Measurements from ENCODE around the gene TMEM259. TPM values are rescaled to one million over a fixed set of nuclear protein-coding genes. Genes with fewer than 3 reads are reported as not detected.

TMEM259 gene
- total and polyA plus RNA-seq, 2 of the 13 experiments (the other 11 are each of a cell fraction or from before 2014, with no cell fraction given), result 64.7 to 164 TPM

- TF ChIP-seq ZNF800 (CRISPR knock-in tag; IDR thresholded peaks at IDR 0.05), result no peak
- TF ChIP-seq ATF6 (CRISPR knock-in tag; conservative IDR thresholded peaks at IDR 0.05), result no peak
- TF ChIP-seq ZBTB46 (CRISPR knock-in tag; IDR thresholded peaks at IDR 0.05; ENCODE audit: borderline replicate concordance), result 0 out of 2 replicates have a peak, but pooled peaks have one; percentile 49
- peak; percentile 67 for TF ChIP-seq ATF7 (IDR thresholded peaks at IDR 0.05)
- 0 out of 2 replicates have a peak, but pooled peaks have one; percentile 36 for TF ChIP-seq ATF7 (CRISPR knock-in tag; IDR thresholded peaks at IDR 0.05)
- TF ChIP-seq POGK (CRISPR knock-in tag; conservative IDR thresholded peaks at IDR 0.05), result peak; percentile 52; the same call in 1 of the 2 replicates
- TF ChIP-seq ZNF570 (CRISPR knock-in tag; IDR thresholded peaks at IDR 0.05; ENCODE audit: borderline replicate concordance), result no peak
- no peak for TF ChIP-seq HNRNPK (IDR thresholded peaks at IDR 0.05; ENCODE audit: low read depth, low read length, poor library complexity, severe bottlenecking)
- peak; percentile 80; the same call in 1 of the 2 replicates for TF ChIP-seq ZNF225 (CRISPR knock-in tag; IDR thresholded peaks at IDR 0.05)
- TF ChIP-seq HOXA9 (CRISPR knock-in tag; IDR thresholded peaks at IDR 0.05; ENCODE audit: borderline replicate concordance), result no peak
- TF ChIP-seq ISX (CRISPR knock-in tag; conservative IDR thresholded peaks at IDR 0.05), result no peak
- no peak for TF ChIP-seq SNAI1 (CRISPR knock-in tag; IDR thresholded peaks at IDR 0.05; ENCODE audit: borderline replicate concordance)
- TF ChIP-seq ZNF44 (CRISPR knock-in tag; IDR thresholded peaks at IDR 0.05), result peak; percentile 93
- peak; percentile 75; the same call in 1 of the 2 replicates for TF ChIP-seq TFDP1 (CRISPR knock-in tag; IDR thresholded peaks at IDR 0.05; ENCODE audit: borderline replicate concordance)
- TF ChIP-seq ZC3H13 (CRISPR knock-in tag; IDR thresholded peaks at IDR 0.05), result no peak
- no peak for TF ChIP-seq ZNF441 (CRISPR knock-in tag; IDR thresholded peaks at IDR 0.05; ENCODE audit: borderline replicate concordance)
- TF ChIP-seq ZNF12 (CRISPR knock-in tag; IDR thresholded peaks at IDR 0.05), result no peak
Measured at GRCh38 chr19:984165-984967, 36.6 kb downstream of the TMEM259 start, which contains the start of gene WDR18 (continued).

All from HepG2 (cell line).